CD8-positive, alpha-beta memory T cell (primary cell): Measurements from ENCODE around the gene GUSB. TPM values are rescaled to one million over a fixed set of nuclear protein-coding genes. Genes with fewer than 3 reads are reported as not detected.

ENCODE experiments used
- CTCF ChIA-PET: fragments of 350-600 bp; sonication (Branson Sonifier 250); formaldehyde crosslinking; loops from one replicate; lab custom pipeline; 2021; ENCODE audit warnings: antibody characterized with exemption; lab: Charles Lee
- POLR2A ChIA-PET: fragments of 350-600 bp; sonication (Branson Sonifier 250); formaldehyde crosslinking; loops from one replicate; lab custom pipeline; 2021; ENCODE audit warnings: antibody characterized with exemption; lab: Charles Lee
- DNase-seq, 5 donors: peaks; one replicate each; pipeline versions ENCODE4 v3.0.0 to v3.0.0-alpha.2; 2020 to 2022; ENCODE audit warnings: mixed read lengths in 1 of 5
- H3K27ac ChIP-seq: one replicate; pipeline ENCODE4 v1.7.0; 2013; ENCODE audit warnings: low read depth, mild to moderate bottlenecking, low read length, moderate library complexity
- H3K27me3 ChIP-seq: 2 replicates; pipeline ENCODE4 v1.7.0; 2013; ENCODE audit warnings: low read length, mild to moderate bottlenecking; ENCODE audit not compliant: insufficient read depth, poor library complexity, severe bottlenecking
- H3K36me3 ChIP-seq: 2 replicates; pipeline ENCODE4 v1.7.0; 2013; ENCODE audit warnings: mild to moderate bottlenecking, low read length, moderate library complexity; ENCODE audit not compliant: insufficient read depth
- H3K4me1 ChIP-seq: 2 replicates; pipeline ENCODE4 v1.7.0; 2013; ENCODE audit warnings: mild to moderate bottlenecking, low read length, moderate library complexity; ENCODE audit not compliant: insufficient read depth
- H3K4me3 ChIP-seq: 2 replicates; pipeline ENCODE4 v1.7.0; 2013; ENCODE audit warnings: mild to moderate bottlenecking, low read length
- H3K9me3 ChIP-seq: 2 replicates; pipeline ENCODE4 v1.7.0; 2013; ENCODE audit warnings: mild to moderate bottlenecking, low read length
- H3K27ac Mint-ChIP-seq, 8 donors: one replicate each; pipeline ENCODE4 v1.8.0; 2020 to 2021; ENCODE audit warnings: mixed read lengths in 8 of 8, mild to moderate bottlenecking in 6 of 8, inconsistent platforms in 3 of 8, moderate library complexity in 3 of 8
- H3K27me3 Mint-ChIP-seq, 2 donors: one replicate each; pipeline ENCODE4 v1.8.0; 2020 to 2021; ENCODE audit warnings: mixed read lengths in 2 of 2, mild to moderate bottlenecking in 1 of 2, moderate library complexity in 1 of 2
- H3K36me3 Mint-ChIP-seq, 3 donors: one replicate each; pipeline ENCODE4 v1.8.0; 2020 to 2021; ENCODE audit warnings: mixed read lengths in 3 of 3, inconsistent platforms in 1 of 3, mild to moderate bottlenecking in 1 of 3
- H3K4me1 Mint-ChIP-seq, 3 donors: one replicate each; pipeline ENCODE4 v1.8.0; 2020 to 2021; ENCODE audit warnings: mixed read lengths in 3 of 3, inconsistent platforms in 1 of 3, mild to moderate bottlenecking in 1 of 3
- H3K4me3 Mint-ChIP-seq, 7 donors: one replicate each; pipeline ENCODE4 v1.8.0; 2020 to 2021; ENCODE audit warnings: mixed read lengths in 7 of 7, mild to moderate bottlenecking in 6 of 7, moderate library complexity in 4 of 7, inconsistent platforms in 2 of 7
- H3K9me3 Mint-ChIP-seq, 5 donors: one replicate each; pipeline ENCODE4 v1.8.0; 2020 to 2022; ENCODE audit warnings: mixed read lengths in 5 of 5, mild to moderate bottlenecking in 3 of 5, moderate library complexity in 2 of 5, inconsistent platforms in 1 of 5
- polyA plus RNA-seq: library from polyadenylated mRNA; unstranded; fragments of 300-500 nt; fragmentation: Illumina TruSeq; gene quantifications from one replicate; pipeline ENCODE4 v1.2.3, GENCODE V29; 2021
- total RNA-seq, 2 experiments: library from RNA; stranded (reverse); gene quantifications; one replicate each; pipeline ENCODE4 v1.2.3, GENCODE V29; 2021

The GUSB gene
- total and polyA plus RNA-seq, 3 experiments from 2014 or later: 48.1 to 53.9 (median 51.9) TPM

- Histone ChIP-seq H3K27ac (no peak overlapping the region), H3K4me1 (no peaks in the 10 kb centered on the region), H3K4me3 (no peak overlapping the region), H3K9me3 (no peaks in the 10 kb centered on the region), H3K27me3 (no peaks in the 10 kb centered on the region), H3K36me3 (no peaks in the 10 kb centered on the region)
- Mint-ChIP-seq H3K27ac (no peak overlapping the region), H3K27me3 (no peaks in the 10 kb centered on the region), H3K4me3 (no peak overlapping the region), H3K36me3 (peaks cover 6 to 15% (median 8%) of the 10 kb centered on the region in 3 donors), H3K4me1 (peaks cover 25 to 46% (median 40%) of the 10 kb centered on the region in 3 donors), H3K9me3 (peaks cover 0 to 8% (median 6%) of the 10 kb centered on the region in 5 donors)
- DNase-seq: no peak
- CTCF ChIA-PET: no interaction called here
- POLR2A ChIA-PET: no interaction called here
Observed at GRCh38 chr7:65931685-65932084, 50.3 kb downstream of the GUSB start.

GRCh38 chr7:65927489-65928448 lies 54.2 kb downstream of the GUSB start:
- H3K4me3 Mint-ChIP-seq: no peak overlapping the region
- no peaks in the 10 kb centered on the region for H3K36me3 ChIP-seq
- peak overlapping the region; percentile 27 for H3K27ac ChIP-seq
- ChIA-PET POLR2A (no interaction called here), CTCF (interaction anchor here (1.3 kb wide), 1 partner anchor 10 kb away, joined by 3 read pairs; no protein-coding TSS in a partner anchor)
- H3K4me1 Mint-ChIP-seq: peaks cover 21 to 36% (median 36%) of the 10 kb centered on the region in 3 donors
- H3K9me3 Mint-ChIP-seq: no peaks in the 10 kb centered on the region
- no peak for DNase-seq
- no peaks in the 10 kb centered on the region for H3K4me1 ChIP-seq
- peaks cover 0 to 3% (median 1%) of the 10 kb centered on the region in 3 donors for H3K36me3 Mint-ChIP-seq
- no peak overlapping the region for H3K4me3 ChIP-seq
- H3K9me3 ChIP-seq: no peaks in the 10 kb centered on the region
- H3K27me3 Mint-ChIP-seq: no peaks in the 10 kb centered on the region
- peak overlapping the region in 2 of 8 donors; percentile 40 to 52 for H3K27ac Mint-ChIP-seq
- no peaks in the 10 kb centered on the region for H3K27me3 ChIP-seq

GRCh38 chr7:65926588-65926987 lies 55.4 kb downstream of the GUSB start:
- CTCF ChIA-PET: interaction anchor here (1.3 kb wide), 1 partner anchor 9 kb away, joined by 3 read pairs; no protein-coding TSS in a partner anchor
- POLR2A ChIA-PET: no interaction called here
- no peaks in the 10 kb centered on the region for H3K36me3 ChIP-seq

DNA sequence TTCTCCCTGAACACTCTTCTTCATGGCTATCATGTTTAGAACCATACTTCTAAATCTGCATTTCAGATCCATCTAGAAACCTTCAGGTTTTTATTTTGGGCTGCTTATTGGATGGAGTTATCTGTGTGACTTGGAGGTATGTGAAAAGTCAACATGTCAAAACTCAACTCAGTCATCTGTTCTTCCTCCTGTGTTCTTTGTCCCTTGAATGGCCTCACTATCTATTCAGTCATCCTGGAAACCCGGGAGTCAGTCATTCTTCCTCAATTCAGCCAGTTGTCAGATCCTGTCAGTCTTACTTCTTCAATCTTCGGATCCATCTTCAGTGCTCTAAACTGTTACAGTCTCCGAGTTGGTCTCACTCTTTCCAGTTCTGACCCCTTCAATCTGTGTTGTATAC lies 57.0 kb downstream of the GUSB start:
- Mint-ChIP-seq H3K27me3 (no peaks in the 10 kb centered on the region), H3K4me1 (peaks cover 13 to 24% (median 13%) of the 10 kb centered on the region in 3 donors), H3K36me3 (peaks cover 0 to 5% (median 3%) of the 10 kb centered on the region in 3 donors), H3K9me3 (no peaks in the 10 kb centered on the region), H3K27ac (no peak overlapping the region), H3K4me3 (no peak overlapping the region)
- ChIA-PET POLR2A (no interaction called here), CTCF (no interaction called here)
- Histone ChIP-seq H3K4me3 (no peak overlapping the region), H3K27me3 (no peaks in the 10 kb centered on the region), H3K27ac (no peak overlapping the region), H3K4me1 (no peaks in the 10 kb centered on the region), H3K36me3 (no peaks in the 10 kb centered on the region), H3K9me3 (no peaks in the 10 kb centered on the region)
- DNase-seq: no peak

More at GRCh38 chr7:65926588-65926987, 55.4 kb downstream of the GUSB start:
- peaks cover 0 to 4% (median 1%) of the 10 kb centered on the region in 3 donors for H3K36me3 Mint-ChIP-seq
- no peaks in the 10 kb centered on the region for H3K9me3 Mint-ChIP-seq
- no peaks in the 10 kb centered on the region for H3K27me3 Mint-ChIP-seq
- Histone ChIP-seq H3K27me3 (no peaks in the 10 kb centered on the region), H3K4me1 (no peaks in the 10 kb centered on the region), H3K27ac (no peak overlapping the region), H3K9me3 (no peaks in the 10 kb centered on the region), H3K4me3 (no peak overlapping the region)
- H3K4me3 Mint-ChIP-seq: no peak overlapping the region
- H3K4me1 Mint-ChIP-seq: peaks cover 15 to 34% (median 28%) of the 10 kb centered on the region in 3 donors
- peak overlapping the region in 1 of 8 donors; percentile 35 for H3K27ac Mint-ChIP-seq
- DNase-seq: no peak

DNA sequence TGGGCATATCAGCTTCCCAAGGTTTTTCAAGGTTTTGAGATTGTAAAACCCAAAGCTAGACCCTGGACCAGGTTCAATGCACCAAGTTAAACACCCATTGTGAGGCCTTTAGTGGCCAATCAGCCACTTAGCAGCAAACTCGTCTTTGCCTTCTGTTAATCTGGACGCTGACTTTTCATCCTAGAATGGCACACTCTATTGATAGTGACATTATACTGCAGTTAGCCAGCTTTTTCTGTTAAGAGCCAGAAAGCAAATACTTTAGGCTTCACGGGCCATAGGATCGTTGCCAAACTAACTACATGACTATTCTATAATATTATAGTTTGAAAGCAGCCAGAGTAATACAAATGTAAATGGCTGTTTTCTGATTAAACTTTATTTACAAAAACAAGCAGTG lies 57.8 kb downstream of the GUSB start:
- ChIA-PET CTCF (no interaction called here), POLR2A (no interaction called here)
- Histone ChIP-seq H3K9me3 (no peaks in the 10 kb centered on the region), H3K27ac (no peak overlapping the region), H3K4me1 (no peaks in the 10 kb centered on the region), H3K27me3 (no peaks in the 10 kb centered on the region), H3K4me3 (no peak overlapping the region), H3K36me3 (no peaks in the 10 kb centered on the region)
- Mint-ChIP-seq H3K4me3 (no peak overlapping the region), H3K27me3 (no peaks in the 10 kb centered on the region), H3K4me1 (peaks cover 10 to 20% (median 14%) of the 10 kb centered on the region in 3 donors), H3K27ac (no peak overlapping the region), H3K36me3 (peaks cover 4 to 8% (median 7%) of the 10 kb centered on the region in 3 donors), H3K9me3 (no peaks in the 10 kb centered on the region)
- no peak for DNase-seq

- no peak overlapping the region for H3K4me3 Mint-ChIP-seq
- ChIA-PET CTCF (no interaction called here), POLR2A (no interaction called here)
- Histone ChIP-seq H3K4me3 (no peak overlapping the region), H3K36me3 (no peaks in the 10 kb centered on the region), H3K9me3 (no peaks in the 10 kb centered on the region), H3K27me3 (no peaks in the 10 kb centered on the region), H3K27ac (no peak overlapping the region), H3K4me1 (no peaks in the 10 kb centered on the region)
- H3K9me3 Mint-ChIP-seq: no peaks in the 10 kb centered on the region
- DNase-seq: no peak
- H3K27ac Mint-ChIP-seq: no peak overlapping the region
- peaks cover 4 to 20% (median 12%) of the 10 kb centered on the region in 3 donors for H3K4me1 Mint-ChIP-seq
- no peaks in the 10 kb centered on the region for H3K27me3 Mint-ChIP-seq
- H3K36me3 Mint-ChIP-seq: peaks cover 4 to 12% (median 7%) of the 10 kb centered on the region in 3 donors
Observed at GRCh38 chr7:65923316-65923715, 58.7 kb downstream of the GUSB start.

- Histone ChIP-seq H3K36me3 (no peaks in the 10 kb centered on the region), H3K9me3 (no peaks in the 10 kb centered on the region), H3K4me1 (no peaks in the 10 kb centered on the region), H3K27me3 (no peaks in the 10 kb centered on the region), H3K4me3 (no peak overlapping the region), H3K27ac (no peak overlapping the region)
- H3K9me3 Mint-ChIP-seq: no peaks in the 10 kb centered on the region
- H3K27me3 Mint-ChIP-seq: no peaks in the 10 kb centered on the region
- no peak overlapping the region for H3K27ac Mint-ChIP-seq
- ChIA-PET CTCF (no interaction called here), POLR2A (no interaction called here)
- peaks cover 4 to 16% (median 5%) of the 10 kb centered on the region in 3 donors for H3K4me1 Mint-ChIP-seq
- peaks cover 4 to 16% (median 7%) of the 10 kb centered on the region in 3 donors for H3K36me3 Mint-ChIP-seq
- DNase-seq: no peak
- H3K4me3 Mint-ChIP-seq: no peak overlapping the region
Observed at GRCh38 chr7:65915921-65916657, 65.9 kb downstream of the GUSB start.
